Psoas muscle (tissue), 8 donors: ENCODE measurements around the gene MAT2B. TPM values are rescaled to one million over a fixed set of nuclear protein-coding genes. Genes with fewer than 3 reads are reported as not detected.

Source experiments
- ATAC-seq, 4 donors: fragments of 200-7000 bp; cut with Tn5 transposase; one replicate each; pipeline ENCODE4 v1.9.1; 2020; ENCODE audit warnings: moderate library complexity in 3 of 4, mild to moderate bottlenecking in 2 of 4
- DNase-seq, 2 donors: peaks; one replicate each; pipeline ENCODE4 v3.0.0-alpha.2; 2020
- H3K27ac ChIP-seq: fragments of 200-600 bp; one replicate; pipeline ENCODE4 v1.8.0; 2022
- H3K27me3 ChIP-seq, 3 donors: fragments of 200-600 bp in 1 of 3; one replicate each; pipeline versions ENCODE4 v1.6.1 to v1.8.0; 2013 to 2022; ENCODE audit warnings: low read length in 2 of 3, mild to moderate bottlenecking in 2 of 3, moderate library complexity in 1 of 3; ENCODE audit not compliant: insufficient read depth in 3 of 3
- H3K36me3 ChIP-seq, 2 donors: fragments of 200-600 bp in 1 of 2; one replicate each; pipeline versions ENCODE4 v1.6.1 to v1.8.0; 2013 to 2022; ENCODE audit warnings: low read depth in 1 of 2, mild to moderate bottlenecking in 1 of 2, moderate library complexity in 1 of 2; ENCODE audit not compliant: insufficient read depth in 1 of 2
- H3K4me1 ChIP-seq: fragments of 200-600 bp; one replicate; pipeline ENCODE4 v1.8.0; 2022
- H3K4me3 ChIP-seq: fragments of 200-600 bp; one replicate; pipeline ENCODE4 v1.8.0; 2022; ENCODE audit warnings: mild to moderate bottlenecking
- H3K9me3 ChIP-seq: fragments of 200-600 bp; one replicate; pipeline ENCODE4 v1.8.0; 2022
- WGBS, 3 donors: extraction: QIAGEN DNeasy Blood & Tissue Kit; methylation state at CpG; one replicate each; pipeline versions ENCODE4 v1.1.6 to v1.1.7; 2013; 5-methylcytosine and 5-hydroxymethylcytosine counted together
- intact Hi-C, 2 donors: fragments of 100-400 bp; cut with DNase I; formaldehyde crosslinking; loops; one replicate each; pipeline versions ENCODE4 v1.11.0 to v1.14.2; 2022
- polyA plus RNA-seq, 3 donors: library from polyadenylated mRNA; stranded (reverse); fragments of 200-250 nt; gene quantifications; one replicate each; pipeline ENCODE4 v1.2.3, GENCODE V29; 2013
- total RNA-seq, 4 donors: library from RNA; stranded (reverse); fragmentation: NEBNext Ultra II Directional in 2 of 4; extraction: Animal tissue kit (Norgen Biotek cat#: 25700) in 2 of 4; gene quantifications; one replicate each; pipeline versions ENCODE4 v1.2.1 to v1.2.4, GENCODE V29; 2021 to 2023
- TF ChIP-seq, protein P1 (sequence below): fragments of 200-600 bp; IDR thresholded peaks from one replicate; pipeline ENCODE4 v1.8.0; 2022; ENCODE audit warnings: antibody characterized with exemption
- donor health status: healthy with polysubstance abuse.
- donor health status: DM: no; HTN: no; CAD: no; lungs with moderate emphysema.
- donor health status: Bipolar disorder and iron deficiency.
- donor health status: healthy.
- donor health status: DM: yes; HTN: yes; CAD: no.
- donor health status: DM: no; HTN: no; CAD: no.
- donor health status: DM: no; HTN: no; CAD: no.
- donor health status: DM: yes; HTN: yes; CAD: no.

Gene MAT2B
- total and polyA plus RNA-seq, 7 donors: 27.3 to 72.7 (median 33.8) TPM

DNA sequence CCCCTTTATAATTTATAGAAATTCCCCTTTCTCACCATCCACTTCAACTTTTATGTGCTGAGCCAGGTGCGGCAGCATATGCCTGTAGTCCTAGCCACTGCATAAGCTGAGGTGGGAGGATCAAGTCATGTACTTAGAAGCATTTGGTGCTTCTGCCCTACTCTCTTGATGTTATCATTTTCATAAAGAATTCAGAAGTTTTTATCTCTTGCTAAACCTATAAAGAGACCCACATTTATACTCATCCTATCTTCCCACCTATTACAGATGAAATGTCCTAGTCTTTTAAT is 26.5 kb upstream of the MAT2B start:
- no peaks in the 10 kb centered on the region for H3K27me3 ChIP-seq
- H3K27ac ChIP-seq: no peak overlapping the region
- ATAC-seq (no peak), DNase-seq (no peak)
- H3K4me3 ChIP-seq: no peak overlapping the region
- no peaks in the 10 kb centered on the region for H3K9me3 ChIP-seq
- whole genome bisulfite sequencing, 3 donors: 100% methylated on average over 1 of the region's 1 CpG
- TF ChIP-seq, protein P1, sequence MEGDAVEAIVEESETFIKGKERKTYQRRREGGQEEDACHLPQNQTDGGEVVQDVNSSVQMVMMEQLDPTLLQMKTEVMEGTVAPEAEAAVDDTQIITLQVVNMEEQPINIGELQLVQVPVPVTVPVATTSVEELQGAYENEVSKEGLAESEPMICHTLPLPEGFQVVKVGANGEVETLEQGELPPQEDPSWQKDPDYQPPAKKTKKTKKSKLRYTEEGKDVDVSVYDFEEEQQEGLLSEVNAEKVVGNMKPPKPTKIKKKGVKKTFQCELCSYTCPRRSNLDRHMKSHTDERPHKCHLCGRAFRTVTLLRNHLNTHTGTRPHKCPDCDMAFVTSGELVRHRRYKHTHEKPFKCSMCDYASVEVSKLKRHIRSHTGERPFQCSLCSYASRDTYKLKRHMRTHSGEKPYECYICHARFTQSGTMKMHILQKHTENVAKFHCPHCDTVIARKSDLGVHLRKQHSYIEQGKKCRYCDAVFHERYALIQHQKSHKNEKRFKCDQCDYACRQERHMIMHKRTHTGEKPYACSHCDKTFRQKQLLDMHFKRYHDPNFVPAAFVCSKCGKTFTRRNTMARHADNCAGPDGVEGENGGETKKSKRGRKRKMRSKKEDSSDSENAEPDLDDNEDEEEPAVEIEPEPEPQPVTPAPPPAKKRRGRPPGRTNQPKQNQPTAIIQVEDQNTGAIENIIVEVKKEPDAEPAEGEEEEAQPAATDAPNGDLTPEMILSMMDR: no peak
- no peaks in the 10 kb centered on the region for H3K4me1 ChIP-seq
- intact Hi-C loops: no loop called here
- peaks cover 0 to 2% of the 10 kb centered on the region in 2 donors for H3K36me3 ChIP-seq

- Histone ChIP-seq H3K4me1 (no peaks in the 10 kb centered on the region), H3K9me3 (no peaks in the 10 kb centered on the region), H3K4me3 (no peak overlapping the region), H3K36me3 (no peaks in the 10 kb centered on the region), H3K27me3 (no peaks in the 10 kb centered on the region), H3K27ac (no peak overlapping the region)
- ATAC-seq: no peak
- TF ChIP-seq, protein P1: no peak
- 74 to 87% (median 85%) methylated on average over 6 of the region's 6 CpGs for WGBS, 3 donors
- intact Hi-C loops: no loop called here
- no peak for DNase-seq
Measured at GRCh38 chr5:163489055-163489744, 16.2 kb upstream of the MAT2B start.

DNA sequence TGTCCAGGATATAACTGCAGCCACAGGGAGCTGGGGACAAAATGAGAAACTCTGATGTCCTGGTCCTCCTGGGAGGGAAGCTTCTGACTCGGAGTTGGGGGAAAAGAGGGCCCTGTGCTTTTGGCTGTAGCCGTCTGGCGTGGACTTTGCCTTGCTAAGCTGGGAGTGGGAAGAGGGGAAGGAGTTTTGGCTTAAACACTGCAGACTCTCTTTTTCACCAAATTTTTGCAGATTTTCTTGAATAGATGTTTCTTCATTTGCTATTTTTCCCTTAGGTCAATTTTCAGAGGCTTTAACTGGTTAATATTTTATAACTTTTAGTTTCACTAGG is 15.7 kb upstream of the MAT2B start:
- ATAC-seq: no peak
- WGBS, 3 donors: 96 to 100% (median 98%) methylated on average over 3 of the region's 3 CpGs

DNA sequence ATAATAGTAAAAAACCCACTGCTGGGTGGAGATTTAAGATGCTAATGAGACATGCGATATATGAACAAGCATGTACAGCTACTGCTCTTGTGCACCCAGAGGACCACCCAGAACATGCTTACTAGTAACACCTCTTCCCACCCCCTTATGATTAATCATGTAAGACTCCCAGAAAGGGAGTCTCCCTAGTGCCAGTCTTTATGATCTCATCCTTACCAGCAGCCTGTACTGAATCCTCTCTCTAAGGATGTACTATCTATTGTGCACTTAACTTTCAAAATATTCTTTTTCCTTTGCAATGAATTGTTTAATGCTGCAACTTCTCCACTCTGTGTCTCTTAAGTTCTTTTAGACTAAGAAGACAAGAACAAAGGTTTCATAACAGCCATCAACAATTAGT is 9.1 kb upstream of the MAT2B start:
- Histone ChIP-seq H3K4me1 (no peaks in the 10 kb centered on the region), H3K27ac (no peak overlapping the region), H3K36me3 (no peaks in the 10 kb centered on the region), H3K9me3 (no peaks in the 10 kb centered on the region), H3K4me3 (no peak overlapping the region), H3K27me3 (no peaks in the 10 kb centered on the region)
- 90 to 100% (median 97%) methylated on average over 1 of the region's 1 CpG for WGBS, 3 donors
- intact Hi-C loops: no loop called here
- ATAC-seq (no peak), DNase-seq (no peak)
- TF ChIP-seq, protein P1: no peak

More for the DNA sequence above, 15.7 kb upstream of the MAT2B start:
- Histone ChIP-seq H3K4me3 (no peak overlapping the region), H3K9me3 (no peaks in the 10 kb centered on the region), H3K36me3 (no peaks in the 10 kb centered on the region), H3K27me3 (no peaks in the 10 kb centered on the region), H3K4me1 (no peaks in the 10 kb centered on the region), H3K27ac (no peak overlapping the region)
- DNase-seq: no peak
- TF ChIP-seq, protein P1: no peak
- intact Hi-C loops: no loop called here

DNA sequence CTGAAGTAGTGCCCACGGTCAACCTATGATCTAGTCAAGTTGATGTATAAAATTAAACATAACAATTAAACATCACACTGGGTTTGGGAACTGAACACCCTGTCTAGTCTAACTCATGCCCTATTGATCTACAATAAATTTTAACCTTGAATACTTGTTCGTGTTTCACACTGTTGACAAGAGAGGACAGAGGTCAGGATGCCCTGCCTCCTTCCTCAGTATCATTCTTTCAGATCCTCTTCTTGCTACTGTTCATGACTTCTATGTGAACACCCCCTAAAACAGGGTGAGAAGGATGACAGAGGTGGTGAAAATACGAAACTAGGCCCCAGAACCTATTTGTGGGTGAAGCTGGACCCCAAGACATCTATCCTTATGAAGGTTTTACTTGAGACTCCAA is 8.1 kb upstream of the MAT2B start:
- H3K27me3 ChIP-seq: no peaks in the 10 kb centered on the region
- TF ChIP-seq, protein P1: no peak
- DNase-seq: no peak
- H3K27ac ChIP-seq: no peak overlapping the region
- no peaks in the 10 kb centered on the region for H3K36me3 ChIP-seq
- H3K9me3 ChIP-seq: no peaks in the 10 kb centered on the region
- no peak overlapping the region for H3K4me3 ChIP-seq
- intact Hi-C loops: no loop called here
- ATAC-seq: no peak
- no peaks in the 10 kb centered on the region for H3K4me1 ChIP-seq
- WGBS, 3 donors: 85 to 86% (median 86%) methylated on average over 3 of the region's 3 CpGs
